ENCODE measurements around the gene ALDH1L1. TPM values are rescaled to one million over a fixed set of nuclear protein-coding genes. Genes with fewer than 3 reads are reported as not detected.

The ALDH1L1 gene
- total RNA-seq, 1 donor from 2014 or later: 5.0 TPM

DNA sequence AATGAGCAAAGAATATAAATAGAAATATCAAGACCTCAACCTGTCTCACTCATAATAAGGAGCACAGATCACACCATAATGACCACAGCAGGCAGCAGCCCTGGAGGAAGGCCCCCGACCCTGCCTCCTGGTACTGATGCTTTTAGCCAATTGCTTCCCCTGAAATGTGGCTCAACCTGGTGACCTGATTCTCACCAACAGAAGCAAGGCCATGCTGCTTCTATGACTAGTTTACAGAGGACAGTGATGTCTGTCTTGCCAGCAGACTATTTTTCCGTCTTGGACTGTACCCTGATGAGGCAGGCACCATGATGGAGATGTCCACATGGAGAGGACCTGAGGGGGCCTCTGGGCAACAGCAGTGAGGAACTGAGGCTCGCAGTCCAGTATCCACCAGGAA lies 114.5 kb downstream of the ALDH1L1 start:
- Mint-ChIP-seq H3K27ac (no peak overlapping the region), H3K27me3 (no peaks in the 10 kb centered on the region), H3K4me3 (no peak overlapping the region), H3K9me3 (no peaks in the 10 kb centered on the region), H3K36me3 (peaks cover 20% of the 10 kb centered on the region), H3K4me1 (ENCODE audit: unreplicated experiment) (no peaks in the 10 kb centered on the region)
- no peak for DNase-seq (ENCODE audit: extremely low spot score, unreplicated experiment)
- TF ChIP-seq, protein P1, sequence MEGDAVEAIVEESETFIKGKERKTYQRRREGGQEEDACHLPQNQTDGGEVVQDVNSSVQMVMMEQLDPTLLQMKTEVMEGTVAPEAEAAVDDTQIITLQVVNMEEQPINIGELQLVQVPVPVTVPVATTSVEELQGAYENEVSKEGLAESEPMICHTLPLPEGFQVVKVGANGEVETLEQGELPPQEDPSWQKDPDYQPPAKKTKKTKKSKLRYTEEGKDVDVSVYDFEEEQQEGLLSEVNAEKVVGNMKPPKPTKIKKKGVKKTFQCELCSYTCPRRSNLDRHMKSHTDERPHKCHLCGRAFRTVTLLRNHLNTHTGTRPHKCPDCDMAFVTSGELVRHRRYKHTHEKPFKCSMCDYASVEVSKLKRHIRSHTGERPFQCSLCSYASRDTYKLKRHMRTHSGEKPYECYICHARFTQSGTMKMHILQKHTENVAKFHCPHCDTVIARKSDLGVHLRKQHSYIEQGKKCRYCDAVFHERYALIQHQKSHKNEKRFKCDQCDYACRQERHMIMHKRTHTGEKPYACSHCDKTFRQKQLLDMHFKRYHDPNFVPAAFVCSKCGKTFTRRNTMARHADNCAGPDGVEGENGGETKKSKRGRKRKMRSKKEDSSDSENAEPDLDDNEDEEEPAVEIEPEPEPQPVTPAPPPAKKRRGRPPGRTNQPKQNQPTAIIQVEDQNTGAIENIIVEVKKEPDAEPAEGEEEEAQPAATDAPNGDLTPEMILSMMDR (conservative IDR thresholded peaks at IDR 0.05): no peak

DNA sequence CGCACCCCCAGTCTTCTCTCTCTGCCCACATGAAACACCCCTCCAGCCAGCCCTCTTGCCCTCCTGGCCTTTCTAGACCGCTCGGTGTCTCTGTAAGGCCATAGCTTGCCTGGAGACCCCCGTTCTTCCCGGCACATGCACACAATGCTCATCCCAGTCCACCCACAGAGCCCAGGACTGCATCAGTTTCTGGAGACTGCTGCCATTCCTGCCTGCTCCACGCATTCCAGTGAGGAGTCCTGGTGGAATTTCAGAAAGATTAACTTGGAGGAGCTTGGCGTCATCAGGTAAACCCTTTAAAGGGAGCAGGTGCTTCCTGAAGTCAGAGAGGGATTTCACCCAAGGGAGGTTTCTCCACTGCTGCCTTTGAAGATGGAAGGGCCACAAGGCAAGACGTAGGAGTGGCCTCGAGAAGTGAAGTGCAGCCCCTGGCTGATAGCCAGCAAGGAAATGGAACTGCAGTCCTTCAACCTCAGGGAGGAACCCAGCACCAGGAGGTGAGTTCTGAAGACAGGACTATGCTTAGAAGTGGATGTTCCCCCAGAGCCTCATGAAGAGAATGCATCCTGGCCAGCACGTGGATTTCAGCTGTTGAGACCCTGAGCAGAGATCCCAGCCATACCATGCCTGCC lies 115.6 kb downstream of the ALDH1L1 start:
- H3K27ac Mint-ChIP-seq: no peak overlapping the region
- H3K4me3 Mint-ChIP-seq: no peak overlapping the region

GRCh38 chr3:126063358-126063965 lies 116.9 kb downstream of the ALDH1L1 start:
- H3K27ac Mint-ChIP-seq: no peak overlapping the region
- H3K4me1 Mint-ChIP-seq (ENCODE audit: unreplicated experiment): peaks cover 12% of the 10 kb centered on the region
- no peak for DNase-seq (ENCODE audit: extremely low spot score, unreplicated experiment)
- no peaks in the 10 kb centered on the region for H3K9me3 Mint-ChIP-seq
- peaks cover 21% of the 10 kb centered on the region for H3K36me3 Mint-ChIP-seq
- H3K4me3 Mint-ChIP-seq: no peak overlapping the region
- TF ChIP-seq, protein P1 (conservative IDR thresholded peaks at IDR 0.05): no peak
- H3K27me3 Mint-ChIP-seq: no peaks in the 10 kb centered on the region

More for the DNA sequence above, 115.6 kb downstream of the ALDH1L1 start:
- Mint-ChIP-seq H3K36me3 (peaks cover 20% of the 10 kb centered on the region), H3K4me1 (ENCODE audit: unreplicated experiment) (peaks cover under 1% of the 10 kb centered on the region), H3K27me3 (no peaks in the 10 kb centered on the region), H3K9me3 (no peaks in the 10 kb centered on the region)
- no peak for DNase-seq (ENCODE audit: extremely low spot score, unreplicated experiment)
- TF ChIP-seq, protein P1 (conservative IDR thresholded peaks at IDR 0.05): no peak

DNA sequence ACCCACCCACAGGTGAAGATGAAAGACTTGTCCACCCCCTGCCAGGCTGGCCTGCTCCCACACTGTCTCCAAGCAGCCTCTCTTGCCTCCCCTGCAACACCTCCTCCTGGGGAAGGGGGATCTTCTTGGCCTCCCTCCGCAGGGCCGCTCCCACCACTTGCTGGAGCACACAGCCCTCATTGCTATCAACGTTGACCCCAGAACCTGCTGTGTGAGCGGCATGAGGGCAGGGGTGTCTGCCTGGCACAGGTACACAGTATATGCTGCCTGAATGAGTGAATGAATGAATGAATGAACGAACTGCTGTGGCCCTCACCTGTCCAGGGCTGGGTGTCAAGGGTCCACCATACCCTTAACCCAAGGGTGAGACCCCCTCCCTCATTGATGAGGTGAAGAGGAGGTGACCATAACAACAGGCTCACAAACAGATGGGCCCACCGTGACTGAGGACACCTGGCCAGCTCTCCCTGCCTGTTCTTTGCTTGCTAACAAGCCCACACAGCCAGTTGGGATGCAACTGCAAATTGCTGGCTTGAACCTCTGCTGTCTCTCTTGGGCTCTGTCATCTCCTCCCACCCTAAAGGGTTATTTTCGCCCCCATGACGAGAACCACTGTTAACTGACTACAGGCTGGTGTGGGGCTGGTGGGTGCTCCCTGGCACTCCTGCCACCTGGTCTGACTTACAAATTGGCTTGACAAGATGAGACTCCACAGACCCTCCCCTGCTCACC lies 118.9 kb downstream of the ALDH1L1 start:
- no peak for DNase-seq (ENCODE audit: extremely low spot score, unreplicated experiment)
- peaks cover 15% of the 10 kb centered on the region for H3K4me1 Mint-ChIP-seq (ENCODE audit: unreplicated experiment)
- no peaks in the 10 kb centered on the region for H3K27me3 Mint-ChIP-seq
- no peak overlapping the region for H3K27ac Mint-ChIP-seq
- peaks cover 14% of the 10 kb centered on the region for H3K36me3 Mint-ChIP-seq
- H3K4me3 Mint-ChIP-seq: no peak overlapping the region
- TF ChIP-seq, protein P1 (conservative IDR thresholded peaks at IDR 0.05): no peak
- H3K9me3 Mint-ChIP-seq: no peaks in the 10 kb centered on the region

DNA sequence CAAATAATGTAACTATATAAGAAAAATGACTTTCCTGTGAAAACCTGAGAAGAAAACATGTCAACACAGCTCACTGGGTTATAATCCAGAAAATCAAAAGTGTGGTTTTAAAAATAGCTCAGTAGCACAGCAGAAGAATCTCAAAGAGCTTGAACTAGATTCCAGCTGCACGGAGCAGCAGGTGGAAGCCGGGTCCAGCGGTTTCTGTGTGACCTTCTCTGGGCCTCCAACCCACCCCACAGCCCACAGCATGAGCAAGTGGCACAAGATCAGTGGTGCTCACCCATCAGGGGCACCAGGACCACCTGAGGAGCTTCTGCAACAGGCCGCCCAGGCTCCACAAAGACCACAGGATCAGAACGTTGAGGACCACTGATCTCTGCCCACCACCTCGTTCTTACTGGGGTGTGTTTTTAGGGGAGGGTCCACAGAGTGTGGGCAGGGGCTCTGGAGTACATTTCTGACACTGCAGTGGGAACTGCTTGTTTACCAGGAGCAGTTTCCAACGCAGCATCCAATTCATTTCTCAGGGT lies 119.7 kb downstream of the ALDH1L1 start:
- H3K4me1 Mint-ChIP-seq (ENCODE audit: unreplicated experiment): peaks cover 15% of the 10 kb centered on the region
- DNase-seq (ENCODE audit: extremely low spot score, unreplicated experiment): no peak
- TF ChIP-seq, protein P1 (conservative IDR thresholded peaks at IDR 0.05): no peak
- H3K27me3 Mint-ChIP-seq: no peaks in the 10 kb centered on the region
- H3K27ac Mint-ChIP-seq: no peak overlapping the region
- H3K4me3 Mint-ChIP-seq: no peak overlapping the region
- peaks cover 10% of the 10 kb centered on the region for H3K36me3 Mint-ChIP-seq
- no peaks in the 10 kb centered on the region for H3K9me3 Mint-ChIP-seq

Measured in type B pancreatic cell (in vitro differentiated cells).